GM19397 (cell line): ENCODE results near the gene PSTPIP2.
"Not testable (repeated sequence)": the region's sequence is repeated elsewhere in the genome, so short reads cannot be mapped to it uniquely, and the experiment has no call there.

Experiments
- ATAC-seq: cut with Tn5 transposase; IDR thresholded peaks from one replicate; pipeline ENCODE4 v1.9.1; 2021; ENCODE audit warnings: mild to moderate bottlenecking, moderate library complexity; ENCODE audit not compliant: unreplicated experiment

PSTPIP2 gene

DNA sequence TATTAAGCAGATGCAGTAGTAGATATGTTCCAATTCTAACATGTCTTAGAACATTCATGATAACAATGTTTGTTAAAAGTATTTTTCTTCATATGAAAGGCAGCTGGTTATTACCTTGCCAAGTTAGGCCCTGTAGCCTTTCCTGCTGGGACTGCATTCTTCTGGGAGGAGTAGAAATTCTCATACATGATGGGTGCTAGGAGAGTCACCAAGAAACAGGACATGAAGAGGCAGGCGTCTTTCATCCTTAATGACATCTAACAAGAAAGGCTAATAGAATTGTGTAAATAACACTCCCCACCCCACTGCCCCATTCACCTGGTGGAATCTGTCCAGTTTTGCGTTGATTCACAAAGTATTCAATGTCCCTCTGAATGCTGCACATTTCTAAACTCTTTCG, 80.3 kb downstream of the PSTPIP2 start:
- ATAC-seq, result no peak

DNA sequence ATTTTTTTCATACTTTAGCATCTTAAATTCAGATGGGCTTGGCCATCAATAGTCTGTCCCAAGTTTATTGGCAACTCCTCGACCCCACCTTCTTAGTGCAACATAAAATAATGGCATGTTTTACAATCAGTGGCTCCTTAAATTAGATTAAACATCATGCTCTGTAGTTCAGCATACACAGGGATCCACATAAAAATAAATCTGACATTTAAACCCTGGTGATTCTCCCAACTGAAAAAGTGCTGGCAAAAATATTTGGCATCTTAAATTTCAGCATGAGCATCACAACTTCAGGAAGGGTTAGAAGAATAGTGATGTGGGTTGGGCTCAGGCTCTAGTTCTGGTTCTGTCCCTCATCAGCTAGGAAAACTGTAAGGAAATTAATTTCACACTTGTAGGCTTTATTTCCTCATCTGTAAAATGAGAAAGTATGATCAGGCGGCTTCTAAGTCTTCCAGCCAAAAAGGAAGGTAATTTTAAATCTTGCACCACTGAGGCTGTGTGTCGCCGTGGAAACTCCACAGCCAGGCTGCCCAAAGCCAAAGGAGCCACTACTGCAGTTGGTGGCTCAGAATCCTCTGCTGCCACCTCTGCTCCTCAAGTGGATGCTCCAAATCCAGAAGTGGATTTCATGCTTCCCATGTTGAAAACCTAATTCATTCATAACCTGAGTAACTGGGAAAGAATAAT, 87.4 kb downstream of the PSTPIP2 start:
- ATAC-seq, result no peak

DNA sequence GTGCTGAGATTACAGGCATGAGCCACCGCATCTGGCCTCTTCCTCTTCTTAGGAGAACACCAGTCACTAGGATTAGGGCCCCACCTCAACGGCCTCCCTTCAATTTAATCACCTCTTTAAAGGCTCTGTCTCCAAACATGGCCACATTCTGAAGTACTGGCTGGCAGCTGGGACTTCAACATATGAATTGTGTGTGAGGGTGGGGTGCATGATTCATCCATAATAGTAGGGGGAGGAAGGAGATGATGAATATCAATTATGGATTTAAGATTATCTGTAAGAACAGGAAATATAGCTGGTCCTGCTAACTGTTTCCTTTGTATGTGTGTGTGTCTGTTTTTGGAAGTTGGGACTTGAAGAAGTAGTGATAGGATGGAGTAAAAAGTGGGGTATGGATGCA, 90.2 kb downstream of the PSTPIP2 start:
- no peak for ATAC-seq

- ATAC-seq, result no peak
Measured at GRCh38 chr18:45980229-45980628, 91.8 kb downstream of the PSTPIP2 start.

- no peak for ATAC-seq
Measured at GRCh38 chr18:45978084-45978483, 94.0 kb downstream of the PSTPIP2 start.

DNA sequence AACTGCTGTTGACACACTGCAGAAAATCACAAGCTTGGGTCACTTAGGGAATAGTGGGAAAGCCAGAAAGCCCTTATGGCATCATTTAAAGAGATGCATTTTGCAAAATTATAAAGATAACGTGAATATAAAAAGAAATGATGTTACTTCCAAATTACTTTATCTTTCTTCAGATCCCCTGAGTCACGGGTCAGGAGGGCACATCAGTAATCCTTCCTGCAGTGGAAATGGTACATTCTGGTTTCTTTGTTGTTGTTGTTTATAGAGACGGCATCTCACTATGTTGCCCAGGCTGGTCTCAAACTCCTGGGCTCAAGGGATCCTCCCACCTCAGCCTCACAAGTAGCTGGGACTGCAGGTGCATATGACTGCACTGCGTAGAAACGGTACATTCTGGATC, 95.1 kb downstream of the PSTPIP2 start:
- no peak for ATAC-seq

DNA sequence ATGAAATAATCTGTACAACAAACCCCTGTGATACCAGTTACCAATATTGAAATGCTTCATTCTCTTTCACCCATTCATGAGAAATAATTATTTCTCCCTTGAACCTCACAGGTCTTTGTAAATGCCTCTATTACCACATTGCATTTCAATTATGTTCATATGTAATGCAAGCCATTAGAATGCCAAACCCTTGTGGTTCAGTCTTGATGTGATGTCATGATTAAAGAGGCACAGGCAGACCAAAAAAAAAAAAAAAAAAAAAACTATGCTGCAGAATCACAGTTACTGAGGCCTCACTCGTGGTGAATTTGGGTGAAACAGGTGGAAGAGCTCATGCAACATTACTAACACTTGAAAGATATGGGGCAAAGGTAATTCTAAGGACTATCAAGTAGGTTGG, 95.5 kb downstream of the PSTPIP2 start:
- ATAC-seq, result no peak

- ATAC-seq, result no peak
Measured at GRCh38 chr18:45974088-45974536, 97.9 kb downstream of the PSTPIP2 start.

GRCh38 chr18:45967007-45967706, 104.9 kb downstream of the PSTPIP2 start, which contains the start of gene EPG5:
EPG5 (minus strand) TSS chr18:45967329; CDS start chr18:45967239, 90 bp downstream.
- ATAC-seq, result peak; percentile 98

DNA sequence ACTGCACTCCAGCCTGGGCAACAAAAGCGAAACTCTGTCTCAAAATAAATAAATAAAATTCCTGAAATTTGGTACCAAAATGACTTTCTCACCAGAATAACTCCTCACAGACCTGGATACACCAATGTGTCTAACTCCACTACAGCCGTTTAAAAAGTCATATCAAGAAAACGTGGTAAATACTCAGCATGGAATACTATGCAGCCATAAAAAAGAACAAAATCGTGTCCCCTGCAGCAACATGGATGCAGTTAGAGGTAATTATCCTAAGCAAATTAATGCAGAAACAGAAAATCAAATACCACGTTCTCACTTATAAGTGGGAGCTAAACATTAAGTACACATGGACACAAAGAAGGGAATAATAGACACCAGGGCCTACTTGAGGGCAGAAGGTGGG, 107.1 kb downstream of the PSTPIP2 start:
- not testable (repeated sequence) for ATAC-seq

GRCh38 chr18:45962866-45963265, 109.2 kb downstream of the PSTPIP2 start:
- no peak for ATAC-seq

DNA sequence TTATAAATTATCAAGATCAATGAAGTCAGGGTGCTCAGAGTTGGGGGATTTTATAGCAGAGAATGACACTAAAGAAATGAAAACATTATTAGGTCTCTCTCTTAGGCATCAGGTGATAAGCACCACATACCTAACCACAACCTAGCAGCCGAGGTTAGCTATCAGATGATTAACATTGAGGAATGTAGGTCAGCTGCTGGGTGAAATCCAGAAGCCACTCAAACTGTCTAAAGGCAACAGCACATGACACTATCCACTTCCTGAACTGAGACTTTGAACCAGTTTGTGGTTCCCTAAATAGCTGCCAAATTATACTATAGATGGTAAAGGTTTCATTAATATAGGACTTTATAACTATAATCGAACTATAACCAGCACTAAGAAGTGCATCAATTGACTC, 109.6 kb downstream of the PSTPIP2 start:
- no peak for ATAC-seq

DNA sequence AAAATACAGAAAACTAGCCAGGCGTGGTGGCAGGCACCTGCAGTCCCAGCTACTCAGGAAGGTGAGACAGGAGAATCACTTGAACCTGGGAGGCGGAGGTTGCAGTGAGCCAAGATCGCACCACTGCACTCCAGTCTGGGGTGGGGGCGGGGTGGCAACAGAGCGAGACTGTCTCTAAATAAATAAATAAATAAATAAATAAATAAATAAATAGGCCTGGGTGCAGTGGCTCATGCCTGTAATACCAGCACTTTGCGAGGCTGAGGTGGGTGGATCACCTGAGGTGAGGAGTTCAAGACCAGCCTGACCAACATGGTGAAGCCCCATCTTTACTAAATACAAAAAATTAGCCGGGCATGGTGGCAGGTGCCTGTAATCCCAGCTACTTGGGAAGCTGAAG, 112.6 kb downstream of the PSTPIP2 start:
- not testable (repeated sequence) for ATAC-seq

- no peak for ATAC-seq
Measured at GRCh38 chr18:45958730-45959129, 113.3 kb downstream of the PSTPIP2 start.

- ATAC-seq, result no peak
Measured at GRCh38 chr18:45958027-45958426, 114.0 kb downstream of the PSTPIP2 start.

GRCh38 chr18:45957100-45957499, 115.0 kb downstream of the PSTPIP2 start:
- no peak for ATAC-seq

GRCh38 chr18:45954070-45954934, 117.8 kb downstream of the PSTPIP2 start:
- no peak for ATAC-seq

GRCh38 chr18:45951016-45951714, 120.9 kb downstream of the PSTPIP2 start:
- ATAC-seq, result no peak

- no peak for ATAC-seq
Measured at GRCh38 chr18:45945669-45946068, 126.4 kb downstream of the PSTPIP2 start.

GRCh38 chr18:45940724-45941123, 131.3 kb downstream of the PSTPIP2 start:
- no peak for ATAC-seq

- no peak for ATAC-seq
Measured at GRCh38 chr18:45939236-45939635, 132.8 kb downstream of the PSTPIP2 start.
